ENCODE data around the gene APCDD1. TPM values are rescaled to one million over a fixed set of nuclear protein-coding genes. Genes with fewer than 3 reads are reported as not detected.

The APCDD1 gene
- 0.19 TPM in 1 of 2 replicates, not detected in the other for total RNA-seq

GRCh38 chr18:10453806-10454680 is at the start of gene APCDD1:
Gene APCDD1 (plus strand): TSS chr18:10454635. CDS start chr18:10454982, 347 bp downstream.

DNA sequence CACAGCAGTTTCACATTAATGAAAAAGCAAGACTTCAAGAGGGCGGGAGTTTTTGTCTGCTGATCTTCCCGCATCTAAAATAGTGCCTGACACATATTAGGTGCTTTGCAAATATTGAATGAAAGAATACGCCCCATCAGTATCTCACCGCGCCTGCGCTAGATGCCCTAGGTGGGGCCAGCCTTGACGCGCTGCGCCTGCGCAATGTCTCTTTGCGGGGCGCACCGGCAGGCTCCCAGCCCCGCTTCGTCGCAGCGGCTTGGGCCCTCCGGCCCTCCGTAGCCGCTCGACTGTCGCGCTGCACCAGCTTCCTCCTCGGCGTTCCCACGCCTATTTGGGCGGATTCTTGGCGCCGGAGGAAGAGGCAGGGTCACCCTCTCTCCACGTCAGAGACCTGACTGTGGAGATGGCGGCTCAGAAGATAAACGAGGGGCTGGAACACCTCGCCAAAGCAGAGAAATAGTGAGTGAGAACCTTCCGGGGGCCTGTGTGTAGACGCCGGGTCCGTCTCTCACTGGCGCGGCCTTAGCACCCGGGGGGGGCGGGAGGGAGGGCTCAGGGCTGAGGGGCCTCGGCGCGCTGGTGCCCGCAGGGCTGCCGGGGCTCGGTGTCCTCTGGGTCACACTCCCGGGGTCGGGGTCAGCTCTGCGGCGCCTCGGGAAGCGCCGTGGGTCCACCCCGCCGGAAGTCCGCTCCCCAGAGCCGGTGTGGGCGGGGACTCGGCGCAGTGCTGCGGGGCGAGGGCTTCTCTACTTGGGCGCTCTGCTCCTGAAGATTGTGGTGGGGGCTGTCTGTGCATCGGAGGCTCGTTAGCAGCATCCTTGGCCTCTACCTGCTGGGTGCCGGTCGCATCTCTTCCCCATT is 71.5 kb downstream of the APCDD1 start, which contains the start of gene NAPG:
NAPG (plus strand) TSS at position 331 of the 864 bp plus-strand sequence; CDS start at position 407, 76 bp downstream.

Other genes with a start within 250 kb of the APCDD1 start
- gene NAPG, start 71.4 kb downstream of the APCDD1 start, total RNA-seq = 58.1 and 60.0 TPM in 2 replicates